NCI-H748 (cell line): Measurements from ENCODE around the gene CFHR2.

Source experiments
- DNase-seq: peaks from one replicate; lab custom pipeline; 2025; ENCODE audit not compliant: unreplicated experiment; lab: John Stamatoyannopoulos, UW

CFHR2 gene

GRCh38 chr1:196997423-196997822 lies 53.9 kb downstream of the CFHR2 start:
- no peak for DNase-seq

GRCh38 chr1:197001828-197002227 lies 58.3 kb downstream of the CFHR2 start:
- no peak for DNase-seq

GRCh38 chr1:197003132-197003531 lies 59.6 kb downstream of the CFHR2 start:
- no peak for DNase-seq

- DNase-seq: no peak
Observed at GRCh38 chr1:197008861-197009260, 65.3 kb downstream of the CFHR2 start.
